COLO668 (cell line): ENCODE measurements around the gene GNAZ.

Experiments used
- DNase-seq: peaks from one replicate; lab custom pipeline; 2025; ENCODE audit not compliant: unreplicated experiment; lab: John Stamatoyannopoulos, UW

GNAZ gene

DNA sequence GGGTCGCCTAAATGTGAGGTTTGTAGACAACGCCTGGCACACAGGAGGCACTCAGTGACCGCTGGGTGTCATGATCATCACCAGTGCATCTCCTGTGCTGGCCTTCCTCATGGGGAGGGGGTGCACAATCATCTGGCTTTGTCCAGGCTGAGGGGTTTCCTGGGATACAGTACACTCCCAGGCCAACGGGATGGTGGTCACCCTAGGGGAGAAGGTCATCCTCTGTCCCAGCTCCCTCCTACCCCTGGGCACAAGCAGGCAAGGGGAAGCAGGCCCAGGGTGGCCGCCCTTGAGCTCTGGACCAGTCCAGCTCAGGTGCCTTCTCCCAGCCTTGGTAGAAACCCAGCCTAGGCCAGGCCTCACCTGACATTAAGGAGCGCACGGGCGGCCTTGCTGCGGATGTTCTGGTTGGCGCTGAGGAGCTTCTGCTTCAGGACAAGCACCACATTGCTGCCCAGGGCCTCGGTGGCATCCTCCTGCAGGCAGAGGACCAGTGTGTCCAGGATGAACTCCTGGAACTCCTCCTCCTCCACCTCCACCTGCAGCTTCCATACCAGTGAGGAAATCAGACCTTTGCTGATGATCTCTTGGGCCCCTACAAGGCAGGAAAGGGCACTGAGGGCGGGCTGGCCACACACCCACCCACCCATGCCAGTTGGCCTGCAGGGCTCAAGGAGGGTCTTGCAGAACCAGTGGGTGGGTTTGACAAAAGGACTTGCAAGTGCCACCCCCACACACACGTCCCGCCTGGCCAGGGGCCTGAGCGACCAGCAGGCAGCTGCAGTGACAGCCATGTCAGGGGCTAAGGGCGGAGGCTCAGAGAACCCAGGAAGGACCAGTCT, 6.6 kb upstream of the GNAZ start:
- DNase-seq = no peak

- DNase-seq = no peak
Measured at GRCh38 chr22:23064381-23065068, 5.8 kb upstream of the GNAZ start.

DNA sequence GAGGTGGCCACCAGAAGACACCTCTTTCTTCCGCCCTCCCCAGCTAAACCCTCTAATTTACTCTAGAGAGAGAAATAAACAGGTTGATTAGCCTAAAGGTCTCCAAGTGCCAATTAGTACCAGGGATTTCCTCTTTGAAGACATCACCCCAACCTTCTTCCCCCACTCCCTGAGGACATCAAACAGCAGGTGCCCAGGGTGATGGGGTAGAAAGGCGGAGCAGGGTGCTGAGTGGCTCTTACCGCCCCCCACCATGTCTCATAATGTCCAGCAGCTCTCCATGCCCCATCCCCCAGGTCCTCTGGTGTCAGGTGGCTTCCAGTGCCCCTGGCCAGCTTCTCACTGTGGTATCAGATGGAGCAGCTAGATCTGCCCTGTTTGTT, 5.3 kb upstream of the GNAZ start:
- no peak for DNase-seq

- DNase-seq = no peak
Measured at GRCh38 chr22:23065495-23066122, 4.7 kb upstream of the GNAZ start.

- no peak for DNase-seq
Measured at GRCh38 chr22:23066200-23067022, 3.9 kb upstream of the GNAZ start.

DNA sequence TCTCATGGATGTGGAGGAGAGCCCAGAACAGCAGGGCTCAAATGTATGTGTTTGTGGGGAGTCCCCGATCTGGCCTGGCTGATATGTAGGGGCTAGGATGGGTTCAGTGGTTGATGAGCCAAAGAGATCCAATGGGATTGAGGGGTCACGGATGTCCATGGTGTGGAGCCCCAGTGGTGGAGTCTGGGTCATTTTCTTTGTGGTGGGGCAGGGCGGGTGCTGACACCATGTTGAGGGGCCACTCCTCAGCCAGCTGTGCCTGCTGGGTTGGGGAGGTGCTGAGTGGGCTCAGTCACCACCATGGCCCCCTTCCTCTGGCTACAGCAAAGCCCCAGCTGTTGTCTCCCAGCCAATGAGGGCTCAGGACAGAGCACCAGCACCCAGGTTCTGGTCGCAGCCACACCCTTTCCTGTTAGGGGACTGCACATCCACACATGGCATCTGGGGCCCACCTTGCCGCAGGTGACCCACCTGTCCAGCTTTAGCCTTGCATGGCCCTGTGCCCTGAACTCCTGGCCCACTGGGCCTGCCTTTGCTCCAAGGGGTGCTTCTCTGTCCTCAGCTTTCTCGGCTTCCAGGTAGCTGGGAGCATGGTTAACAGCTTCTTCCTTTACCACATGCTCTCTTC, 3.2 kb upstream of the GNAZ start:
- no peak for DNase-seq

DNA sequence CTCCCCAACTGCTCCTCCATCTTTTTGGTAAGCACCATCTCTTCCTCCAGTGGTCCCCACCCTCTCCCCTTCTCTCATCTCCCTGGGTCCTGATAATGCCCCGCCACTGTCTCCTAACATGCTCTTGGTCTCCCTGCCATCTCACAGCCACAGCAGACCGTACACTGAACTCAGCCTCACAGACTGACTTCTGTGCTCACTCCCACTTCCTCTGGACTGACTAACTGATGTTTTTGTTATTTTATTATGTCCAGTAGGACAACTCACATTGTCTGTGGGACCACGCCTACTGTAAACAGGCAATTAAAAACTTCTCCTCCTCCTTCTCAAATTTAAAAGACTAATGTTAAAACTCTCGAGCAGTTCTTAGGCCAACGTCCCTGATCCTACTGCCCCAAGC, 2.6 kb upstream of the GNAZ start:
- no peak for DNase-seq

DNA sequence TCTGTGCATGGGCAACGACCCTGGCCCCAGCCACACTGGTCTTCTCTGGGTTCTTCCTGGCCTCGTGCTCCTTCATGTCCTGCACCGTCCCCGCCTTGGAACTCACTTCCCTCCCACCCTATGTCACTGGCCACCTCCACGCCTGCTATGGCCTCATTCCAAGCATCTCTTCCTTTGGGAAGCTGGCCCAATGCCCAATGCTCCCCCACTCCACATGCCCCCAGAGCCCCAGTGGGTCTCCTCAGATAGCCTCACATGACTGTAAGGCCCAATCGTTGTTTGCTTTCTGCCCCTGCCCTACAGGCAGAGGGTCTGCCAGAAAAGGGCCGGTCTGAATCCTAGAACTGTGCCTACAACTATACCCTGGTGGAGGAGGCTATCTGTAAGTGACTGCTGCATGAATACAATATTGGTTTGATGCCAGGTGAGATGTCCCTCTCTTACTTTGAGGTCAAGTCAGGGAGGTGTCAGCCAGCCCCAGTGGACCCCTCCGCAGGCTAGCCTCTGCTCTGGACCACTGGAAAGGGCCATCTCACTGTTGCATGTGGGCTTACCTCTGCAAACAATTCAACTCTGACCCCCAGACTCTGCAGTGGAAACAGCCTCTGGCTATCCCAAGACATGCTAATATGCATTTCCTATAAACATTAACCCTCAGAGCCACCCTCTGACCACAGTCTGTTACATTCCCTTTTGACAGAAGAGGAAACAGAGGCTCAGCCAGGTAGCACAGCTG, 2.1 kb upstream of the GNAZ start:
- no peak for DNase-seq

DNA sequence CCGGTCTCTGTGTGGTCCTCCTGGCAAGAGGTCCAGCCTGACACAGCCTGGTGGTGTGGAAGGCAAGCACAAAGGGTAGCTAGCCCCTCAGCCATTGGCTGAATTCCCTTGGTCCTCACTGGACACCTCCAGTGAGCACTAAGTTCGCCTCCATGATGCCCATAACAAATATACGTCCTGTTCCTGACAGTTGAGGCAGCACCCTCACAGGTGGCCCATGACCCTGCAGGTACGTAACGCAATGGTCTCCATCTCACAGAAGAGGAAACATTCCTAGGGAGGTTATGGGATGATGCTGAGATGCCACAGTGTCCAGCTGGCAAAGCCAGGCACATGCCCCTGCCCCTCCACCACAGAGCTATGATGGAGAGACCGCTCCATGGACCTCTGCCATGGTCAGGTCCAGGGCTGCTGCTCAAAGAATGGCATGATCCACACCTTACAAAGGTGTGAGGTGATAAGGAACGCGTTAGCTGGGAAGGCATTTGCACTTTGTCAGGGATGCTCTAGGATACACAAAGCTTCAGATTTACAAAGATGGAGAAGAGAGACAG, 1.4 kb upstream of the GNAZ start:
- DNase-seq = no peak

GRCh38 chr22:23069502-23070357, 589 bp upstream of the GNAZ start:
- DNase-seq = peak; percentile 95

- no peak for DNase-seq
Measured at GRCh38 chr22:23071230-23072076, 1.1 kb downstream of the GNAZ start.

DNA sequence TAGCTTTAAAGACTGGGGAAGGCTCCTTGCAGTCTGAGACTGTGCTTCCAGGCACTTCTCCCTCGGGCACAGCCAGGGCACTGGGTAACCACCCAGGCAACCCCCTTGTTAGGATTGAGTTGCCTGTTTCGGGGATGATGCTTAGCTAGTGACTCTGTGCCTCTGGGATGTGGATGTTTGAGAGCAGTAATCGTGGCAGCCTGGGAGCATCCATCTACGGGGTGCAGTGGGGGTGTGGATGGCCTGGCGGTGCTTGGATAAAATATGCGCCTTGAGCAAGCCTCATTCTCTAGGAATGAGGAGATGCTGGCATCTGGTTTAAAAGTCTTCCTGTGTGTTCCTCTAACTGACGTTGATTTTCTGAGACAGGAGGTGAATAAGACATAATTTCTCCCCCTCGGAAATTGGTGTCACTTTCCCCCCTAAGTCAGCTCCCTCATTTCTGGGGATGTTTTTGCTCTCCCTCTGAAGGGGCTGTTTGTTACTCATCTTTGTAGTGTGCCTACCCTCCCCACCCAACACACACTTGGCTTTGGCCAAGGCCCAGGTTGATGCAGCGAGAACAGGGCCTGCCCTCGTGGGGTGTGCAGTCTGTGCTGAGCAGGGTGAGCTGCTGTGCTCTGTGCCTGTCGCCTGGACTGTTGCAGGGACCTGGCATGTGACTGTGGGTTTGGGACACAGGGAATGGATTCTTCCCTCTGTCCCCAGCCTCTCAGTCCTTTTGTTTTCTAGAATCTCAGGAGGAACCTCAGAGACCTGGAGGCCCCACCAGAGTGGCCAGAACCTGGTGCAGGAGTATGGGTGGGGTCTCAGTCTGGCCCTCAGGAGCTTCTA, 2.0 kb downstream of the GNAZ start:
- no peak for DNase-seq

DNA sequence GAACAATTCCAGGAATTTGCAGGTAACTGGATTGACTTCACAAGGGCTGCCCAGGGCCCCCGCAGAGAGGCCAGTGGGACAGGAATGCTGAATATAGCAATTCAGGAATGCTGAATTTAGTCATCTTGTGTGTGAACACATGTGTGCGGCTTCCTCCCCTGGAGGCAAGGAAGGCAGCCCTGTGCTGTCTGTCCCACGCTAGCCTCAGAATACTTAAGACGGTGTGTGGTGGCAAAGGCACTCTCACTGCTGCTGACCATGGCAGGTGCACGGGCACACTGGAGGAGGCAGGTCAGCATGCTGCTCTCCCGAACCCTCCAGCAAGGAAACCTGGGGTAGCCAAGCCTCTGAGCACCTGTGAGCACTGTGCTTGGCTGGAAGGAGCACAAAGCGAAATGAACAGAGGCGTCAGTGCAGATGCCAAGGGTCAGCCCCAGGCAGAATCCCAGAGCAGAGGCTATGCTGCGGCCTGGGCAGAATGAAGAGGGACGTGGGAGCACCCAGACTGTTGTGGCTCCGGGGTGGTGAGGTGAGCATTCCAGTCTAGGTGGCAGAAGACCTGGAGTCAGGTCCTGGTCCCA, 2.7 kb downstream of the GNAZ start:
- no peak for DNase-seq

DNA sequence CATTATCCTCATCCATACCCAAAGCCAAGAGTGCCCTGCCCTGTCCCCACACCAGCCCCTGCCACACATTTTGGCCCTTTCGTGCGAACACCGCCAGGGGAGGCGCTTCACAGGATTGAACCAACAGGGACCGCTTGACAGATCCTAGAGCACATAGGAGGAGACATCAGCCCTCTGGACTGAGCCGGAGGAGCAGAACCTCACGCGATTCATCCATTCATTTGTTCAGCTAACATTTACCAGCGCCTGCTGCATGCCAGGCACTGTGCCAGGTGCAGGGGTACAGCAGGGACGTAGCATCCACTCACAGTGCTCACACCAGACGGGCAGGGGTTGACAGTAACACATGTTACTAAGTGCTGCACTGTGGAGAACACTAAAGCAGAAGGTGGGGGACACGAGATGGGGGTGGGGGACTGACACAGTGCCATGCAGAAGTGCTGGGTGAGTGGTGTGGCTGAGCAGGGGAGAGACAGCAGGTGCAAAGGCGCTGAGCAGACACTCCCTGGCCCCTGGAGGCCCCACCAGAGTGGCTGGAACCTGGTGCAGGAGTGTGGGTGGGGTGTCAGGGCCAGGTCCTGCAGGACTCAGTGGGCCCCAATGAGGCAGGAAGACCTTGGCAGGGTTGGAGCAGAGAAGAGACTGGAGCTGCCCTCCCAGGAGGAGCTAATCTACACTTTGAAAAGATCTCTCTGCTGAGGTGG, 3.4 kb downstream of the GNAZ start:
- DNase-seq = no peak

DNA sequence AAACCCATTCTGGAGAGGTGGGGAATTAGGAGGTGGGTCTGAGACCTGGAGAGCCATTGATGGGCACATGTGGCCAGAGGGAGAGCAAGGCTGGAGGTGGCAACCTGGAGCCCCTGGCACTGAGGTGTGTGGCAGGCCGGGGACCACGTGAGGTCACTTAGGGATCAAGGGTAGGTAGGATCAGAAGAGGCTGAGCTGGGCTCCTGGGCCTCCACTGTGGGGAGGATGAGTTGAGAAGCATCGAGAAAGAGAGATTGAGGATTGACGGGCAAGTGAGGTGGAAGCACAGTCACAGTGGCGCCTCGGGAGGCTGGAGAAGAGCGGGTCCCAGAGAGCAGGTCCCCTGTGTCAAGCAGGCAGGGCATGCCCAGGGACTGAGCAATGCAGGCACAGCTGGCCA, 4.1 kb downstream of the GNAZ start:
- no peak for DNase-seq

DNA sequence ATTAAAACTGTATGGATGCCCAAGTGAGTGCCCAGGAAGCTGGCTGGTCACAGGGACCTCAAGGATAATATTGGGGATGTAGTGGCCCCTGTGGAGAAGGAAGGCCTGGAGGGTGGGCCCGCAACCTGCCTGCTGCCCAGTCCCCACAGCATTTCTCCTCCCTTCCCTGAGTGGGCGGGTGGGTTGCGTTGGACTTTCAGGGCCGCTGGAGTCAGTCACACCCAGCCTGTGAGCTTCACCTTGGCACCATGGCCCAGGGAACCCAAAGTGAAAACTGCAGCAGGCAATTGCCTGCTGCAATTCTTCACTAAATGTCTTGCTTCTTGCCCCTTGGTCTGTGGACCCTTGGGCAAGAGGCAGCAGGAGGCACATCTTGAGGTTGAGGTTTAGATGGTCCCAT, 4.7 kb downstream of the GNAZ start:
- no peak for DNase-seq
